KOPT-K1 (cell line): ENCODE data around the gene SLC30A5.

ENCODE experiments used
- H3K27ac ChIP-seq: fragments of 200-600 bp; sonication (generic); 2 replicates; pipeline ENCODE4 v1.5.1; 2016; ENCODE audit warnings: antibody characterized with exemption, mild to moderate bottlenecking, low read depth, low read length; ENCODE audit not compliant: poor library complexity, severe bottlenecking
- H3K36me3 ChIP-seq: fragments of 200-600 bp; sonication (generic); 2 replicates; pipeline ENCODE4 v1.5.1; 2017; ENCODE audit warnings: antibody characterized with exemption, mild to moderate bottlenecking, low read length, moderate library complexity; ENCODE audit not compliant: insufficient read depth
- H3K9me3 ChIP-seq: fragments of 200-600 bp; sonication (generic); 2 replicates; pipeline ENCODE4 v1.5.1; 2017; ENCODE audit warnings: antibody characterized with exemption, low read length, mild to moderate bottlenecking; ENCODE audit not compliant: insufficient read depth, poor library complexity, severe bottlenecking

The SLC30A5 gene

DNA sequence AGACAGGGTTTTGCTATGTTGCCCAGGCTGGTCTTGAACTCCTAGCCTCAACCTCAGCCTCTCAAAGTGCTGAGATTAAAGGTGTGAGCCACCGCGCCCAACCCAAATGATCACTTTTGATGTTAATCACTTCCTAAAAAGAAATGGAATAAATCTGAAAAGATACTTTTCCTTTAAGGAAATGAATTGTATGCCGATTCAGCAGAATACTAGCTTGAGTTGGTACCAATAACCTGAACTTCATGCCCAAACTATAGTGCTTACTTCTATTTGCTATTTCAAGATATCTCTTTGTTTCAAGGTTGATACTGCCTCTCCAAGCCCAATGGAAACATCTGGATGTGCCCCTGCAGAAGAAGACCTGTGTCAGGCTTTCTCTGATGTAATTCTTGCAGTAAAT, 77.2 kb downstream of the SLC30A5 start:
- Histone ChIP-seq H3K9me3 (no peaks in the 10 kb centered on the region), H3K36me3 (peaks cover 82% of the 10 kb centered on the region), H3K27ac (no peak overlapping the region)
